ENCODE results near the gene OR6Q1.
A peak's percentile ranks its signal among the peaks of the same experiment; 100 is the strongest.

The OR6Q1 gene

GRCh38 chr11:58055806-58056401 lies 25.2 kb downstream of the OR6Q1 start:
- no peak for DNase-seq (ENCODE audit: low read depth)
- no peak overlapping the region for H3K4me3 ChIP-seq (ENCODE audit: low read depth, low read length)

DNA sequence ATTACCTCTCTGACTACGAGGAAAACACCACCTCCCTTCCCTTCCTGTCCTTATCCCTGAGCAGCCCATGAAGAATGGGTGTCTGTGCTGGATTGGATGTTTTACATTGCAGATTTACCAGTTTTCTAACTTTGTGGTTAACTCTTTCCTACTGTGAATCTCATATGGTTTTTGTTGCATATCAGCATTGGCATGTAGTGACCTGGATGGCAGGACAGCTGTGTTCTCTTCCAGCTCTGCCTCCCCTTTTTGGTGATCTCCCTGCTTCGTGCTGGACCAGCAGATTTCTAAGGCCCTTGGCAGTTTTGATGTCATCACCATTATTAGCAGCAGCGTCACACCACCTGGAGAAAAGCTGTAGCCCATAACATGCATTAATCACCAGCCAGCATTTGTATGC lies 26.7 kb downstream of the OR6Q1 start:
- DNase-seq (ENCODE audit: low read depth): peak; percentile 15
- H3K4me3 ChIP-seq (ENCODE audit: low read depth, low read length): no peak overlapping the region

DNA sequence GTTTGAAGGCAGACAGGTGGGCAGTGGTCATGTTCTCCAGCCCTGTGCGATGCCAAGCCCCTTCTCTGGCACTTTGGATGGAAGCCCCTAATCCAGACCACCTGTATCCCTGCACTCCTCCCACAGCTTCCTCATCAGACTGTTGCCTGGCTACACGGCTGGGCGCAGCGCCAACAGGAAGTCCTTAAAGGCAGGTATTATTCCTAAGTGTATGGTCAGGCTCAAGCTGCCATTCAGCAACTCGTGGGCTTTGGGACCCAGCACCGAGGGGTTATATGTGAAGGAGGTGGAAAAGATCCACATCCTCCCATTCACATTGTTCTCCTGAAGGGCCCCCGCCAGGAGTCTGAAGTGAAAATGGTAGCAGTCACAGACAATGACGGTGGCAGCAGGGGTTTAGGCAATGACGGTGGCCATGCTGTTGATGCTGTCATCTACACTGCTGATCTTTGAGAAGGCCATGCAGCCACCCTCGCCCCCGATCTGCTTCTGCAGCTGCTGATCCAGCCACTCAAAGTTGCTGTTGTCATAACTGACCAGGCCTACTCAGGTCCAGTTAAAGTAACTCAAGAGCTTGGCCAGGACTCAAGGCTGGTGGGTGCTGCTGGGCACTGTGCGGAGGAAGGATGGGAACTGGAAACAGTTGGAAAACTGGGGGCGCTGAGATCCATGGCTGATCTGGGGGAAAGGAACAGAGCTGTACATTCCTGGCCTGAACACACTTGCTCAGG lies 27.7 kb downstream of the OR6Q1 start:
- H3K4me3 ChIP-seq (ENCODE audit: low read depth, low read length): no peak overlapping the region
- no peak for DNase-seq (ENCODE audit: low read depth)

DNA sequence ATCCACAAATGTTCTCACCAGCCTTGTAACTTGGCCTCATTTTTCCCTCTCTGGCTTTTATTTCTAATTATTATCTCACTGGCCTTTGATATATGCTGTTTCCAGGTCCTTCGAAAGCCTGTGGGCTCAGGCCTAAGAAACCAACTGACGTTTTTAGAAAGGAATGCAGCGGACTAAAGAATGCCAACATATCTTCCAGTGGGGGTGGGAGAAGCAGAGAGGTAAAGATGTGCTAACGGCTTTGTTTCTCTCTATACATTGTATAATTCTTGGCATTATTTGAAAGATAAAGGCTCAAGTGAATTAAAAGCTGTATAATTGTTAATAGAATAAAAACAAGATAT lies 28.2 kb downstream of the OR6Q1 start:
- no peak overlapping the region for H3K4me3 ChIP-seq (ENCODE audit: low read depth, low read length)
- peak; percentile 49 for DNase-seq (ENCODE audit: low read depth)

DNA sequence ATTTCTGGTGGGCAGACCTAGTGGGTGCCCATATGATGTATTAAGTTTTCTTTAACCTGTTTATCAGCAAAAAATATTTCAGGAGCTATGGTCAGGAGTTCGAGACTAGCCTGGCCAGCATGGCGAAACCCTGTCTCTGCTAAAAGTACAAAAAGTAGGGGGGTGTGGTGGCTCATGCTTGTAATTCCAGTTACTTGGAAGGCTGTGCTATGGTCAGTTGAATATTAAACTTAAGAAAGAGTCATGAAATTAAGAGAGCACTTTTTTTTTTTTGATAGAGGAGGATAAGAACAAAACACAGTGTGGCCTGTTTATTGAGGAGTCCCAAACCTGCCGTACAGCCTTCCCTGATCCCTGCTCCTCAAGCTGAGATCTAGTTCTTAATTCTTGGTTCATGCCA lies 29.8 kb downstream of the OR6Q1 start:
- no peak overlapping the region for H3K4me3 ChIP-seq (ENCODE audit: low read depth, low read length)
- DNase-seq (ENCODE audit: low read depth): no peak

GRCh38 chr11:58060939-58061672 lies 30.4 kb downstream of the OR6Q1 start:
- no peak overlapping the region for H3K4me3 ChIP-seq (ENCODE audit: low read depth, low read length)
- no peak for DNase-seq (ENCODE audit: low read depth)

DNA sequence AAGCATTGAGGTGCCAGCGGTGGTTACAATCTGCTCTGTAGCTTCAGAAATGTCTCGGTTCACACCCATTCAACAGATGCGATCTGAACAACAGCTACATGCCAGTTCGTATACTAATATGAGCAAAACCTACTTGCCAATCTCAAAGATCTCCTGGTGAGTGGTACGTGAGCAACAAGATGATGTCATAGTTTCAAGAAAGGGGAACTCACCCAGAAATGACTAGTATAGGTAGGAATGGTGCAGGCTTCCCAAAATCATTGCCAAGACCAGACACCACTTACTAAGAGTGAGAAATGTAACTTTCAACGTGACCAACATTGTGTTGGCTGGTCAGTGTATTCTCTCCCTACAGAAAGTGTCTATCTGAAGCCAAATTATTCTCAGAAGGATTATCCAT lies 31.1 kb downstream of the OR6Q1 start:
- DNase-seq (ENCODE audit: low read depth): peak; percentile 21
- H3K4me3 ChIP-seq (ENCODE audit: low read depth, low read length): no peak overlapping the region

- no peak for DNase-seq (ENCODE audit: low read depth)
- no peak overlapping the region for H3K4me3 ChIP-seq (ENCODE audit: low read depth, low read length)
Observed at GRCh38 chr11:58067685-58068084, 36.9 kb downstream of the OR6Q1 start.

DNA sequence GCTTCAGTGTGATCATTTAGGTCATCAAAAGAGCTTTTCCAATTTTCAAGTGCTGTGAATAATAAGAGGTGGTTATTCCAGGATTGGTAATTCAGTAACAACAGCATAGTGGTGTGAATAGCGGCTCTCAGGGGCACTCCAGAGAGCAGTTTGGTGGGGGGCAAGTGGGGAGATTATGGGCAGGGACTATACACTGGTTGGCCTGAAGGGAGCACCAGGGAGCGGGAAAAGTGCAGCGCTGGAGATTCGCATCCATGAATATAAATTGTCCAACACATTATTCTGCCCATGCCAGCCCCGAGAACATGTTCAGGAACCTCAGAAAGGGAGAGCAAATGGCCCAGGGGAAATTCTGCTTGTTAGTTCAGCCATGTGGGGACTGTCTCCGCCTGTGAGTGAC lies 37.9 kb downstream of the OR6Q1 start:
- no peak for DNase-seq (ENCODE audit: low read depth)
- no peak overlapping the region for H3K4me3 ChIP-seq (ENCODE audit: low read depth, low read length)

DNA sequence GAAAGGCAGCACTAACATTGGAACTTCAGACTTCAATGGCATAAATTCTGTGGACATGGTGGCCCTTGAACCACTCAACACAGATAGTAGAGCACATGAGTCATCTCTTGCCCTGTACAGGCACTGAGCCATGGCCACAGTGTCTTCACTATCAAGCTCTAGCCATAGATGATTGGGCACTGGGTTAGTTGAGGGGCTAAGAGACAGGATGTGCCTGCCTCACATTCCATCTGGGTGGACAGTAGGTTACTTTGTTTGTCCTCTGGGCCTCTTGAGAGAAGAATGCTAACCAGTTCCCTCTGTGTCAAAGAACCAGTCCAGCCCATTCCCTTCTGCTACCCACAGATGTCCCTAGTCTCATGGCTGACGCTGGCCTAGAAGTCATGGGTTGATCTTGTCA lies 39.8 kb downstream of the OR6Q1 start:
- DNase-seq (ENCODE audit: low read depth): no peak
- H3K4me3 ChIP-seq (ENCODE audit: low read depth, low read length): no peak overlapping the region

DNA sequence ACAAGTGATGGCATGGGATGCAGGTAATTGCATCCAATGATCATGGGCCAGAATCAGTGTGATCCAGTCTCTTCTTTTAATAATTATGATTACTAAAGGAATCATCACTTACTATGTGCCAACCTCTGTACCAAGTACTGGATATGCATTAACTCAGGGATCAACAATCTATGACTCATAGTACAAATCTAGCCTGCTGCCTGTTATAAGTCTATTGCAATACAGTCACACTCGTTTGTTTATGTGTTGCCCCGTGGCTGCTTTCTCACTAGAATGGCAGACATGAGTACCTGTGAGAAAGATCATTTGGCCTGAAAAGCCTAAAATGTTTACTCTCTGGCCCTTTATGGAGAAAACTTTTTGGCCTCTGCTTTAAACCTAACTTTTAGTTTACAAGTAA lies 45.0 kb downstream of the OR6Q1 start:
- no peak for DNase-seq (ENCODE audit: low read depth)
- H3K4me3 ChIP-seq (ENCODE audit: low read depth, low read length): no peak overlapping the region

Measured in skeletal muscle cell (primary cell).